H9 (cell line): ENCODE data around the gene HSD17B2. TPM values are rescaled to one million over a fixed set of nuclear protein-coding genes. Genes with fewer than 3 reads are reported as not detected.

ENCODE experiments used
- DNase-seq: peaks from one replicate; pipeline ENCODE4 v3.0.0-alpha.2; 2017
- H2AFZ ChIP-seq: one replicate; pipeline ENCODE4 v1.6.1; 2013; ENCODE audit warnings: mild to moderate bottlenecking, low read length, control low read depth, moderate library complexity
- H2AK5ac ChIP-seq: 2 replicates; pipeline ENCODE4 v1.6.1; 2013; ENCODE audit warnings: low read length, control low read depth, mixed read lengths; ENCODE audit not compliant: insufficient read length
- H2BK120ac ChIP-seq: one replicate; pipeline ENCODE4 v1.6.1; 2013; ENCODE audit warnings: low read depth, mild to moderate bottlenecking, low read length, control low read depth, inconsistent platforms; ENCODE audit not compliant: poor library complexity, severe bottlenecking
- H2BK12ac ChIP-seq: 2 replicates; pipeline ENCODE4 v1.6.1; 2013; ENCODE audit warnings: low read length, control low read depth, mixed read lengths, low read depth; ENCODE audit not compliant: insufficient read length
- H2BK15ac ChIP-seq: 2 replicates; pipeline ENCODE4 v1.6.1; 2013; ENCODE audit warnings: low read depth, low read length, control low read depth
- H2BK20ac ChIP-seq: one replicate; pipeline ENCODE4 v1.6.1; 2013; ENCODE audit warnings: low read depth, mild to moderate bottlenecking, low read length, control low read depth, inconsistent platforms; ENCODE audit not compliant: poor library complexity, severe bottlenecking
- H2BK5ac ChIP-seq: 2 replicates; pipeline ENCODE4 v1.6.1; 2013; ENCODE audit warnings: low read length, control low read depth, mixed read lengths; ENCODE audit not compliant: insufficient read length
- H3K14ac ChIP-seq: 2 replicates; pipeline ENCODE4 v1.6.1; 2013; ENCODE audit warnings: low read length, control low read depth; ENCODE audit not compliant: insufficient read depth
- H3K18ac ChIP-seq: 2 replicates; pipeline ENCODE4 v1.6.1; 2013; ENCODE audit warnings: low read depth, mild to moderate bottlenecking, mixed read lengths, low read length, control low read depth; ENCODE audit not compliant: insufficient read length
- H3K23ac ChIP-seq: 2 replicates; pipeline ENCODE4 v1.6.1; 2013; ENCODE audit warnings: low read length, control low read depth, mixed read lengths, low read depth; ENCODE audit not compliant: insufficient read length
- H3K23me2 ChIP-seq: 2 replicates; pipeline ENCODE4 v1.6.1; 2013; ENCODE audit warnings: low read depth, mild to moderate bottlenecking, mixed read lengths, low read length, control low read depth; ENCODE audit not compliant: insufficient read length, poor library complexity, severe bottlenecking
- H3K27ac ChIP-seq: 2 replicates; pipeline ENCODE4 v1.5.1; 2013; ENCODE audit warnings: low read length, control low read depth, mixed read lengths, low read depth; ENCODE audit not compliant: insufficient read length
- H3K27me3 ChIP-seq: 2 replicates; pipeline ENCODE4 v1.6.1; 2013; ENCODE audit warnings: low read length, control low read depth, inconsistent platforms; ENCODE audit not compliant: insufficient read depth
- H3K4ac ChIP-seq: 2 replicates; pipeline ENCODE4 v1.6.1; 2013; ENCODE audit warnings: low read depth, mild to moderate bottlenecking, control low read depth, inconsistent platforms, low read length, moderate library complexity
- H3K4me1 ChIP-seq: 2 replicates; pipeline ENCODE4 v1.6.1; 2013; ENCODE audit warnings: low read length, control low read depth, inconsistent platforms; ENCODE audit not compliant: insufficient read depth
- H3K4me2 ChIP-seq: 2 replicates; pipeline ENCODE4 v1.6.1; 2013; ENCODE audit warnings: low read length, control low read depth, mixed read lengths; ENCODE audit not compliant: insufficient read length, insufficient read depth
- H3K56ac ChIP-seq: 2 replicates; pipeline ENCODE4 v1.6.1; 2013; ENCODE audit warnings: low read depth, mild to moderate bottlenecking, mixed read lengths, low read length, control low read depth; ENCODE audit not compliant: insufficient read length
- H3K79me1 ChIP-seq: 2 replicates; pipeline ENCODE4 v1.6.1; 2013; ENCODE audit warnings: low read depth, mild to moderate bottlenecking, moderate library complexity, low read length, control low read depth, inconsistent platforms; ENCODE audit not compliant: insufficient read depth, poor library complexity, severe bottlenecking
- H3K79me2 ChIP-seq: 2 replicates; pipeline ENCODE4 v1.6.1; 2013; ENCODE audit warnings: low read length, control low read depth, inconsistent platforms; ENCODE audit not compliant: insufficient read depth
- H3K9ac ChIP-seq: 2 replicates; pipeline ENCODE4 v1.6.1; 2013; ENCODE audit warnings: low read length, control low read depth, mixed read lengths; ENCODE audit not compliant: insufficient read length; ENCODE audit errors: extremely low read depth
- H3K9me3 ChIP-seq: one replicate; pipeline ENCODE4 v1.6.1; 2013; ENCODE audit warnings: low read depth, low read length, inconsistent platforms; ENCODE audit not compliant: control insufficient read depth
- H3T11ph ChIP-seq: one replicate; pipeline ENCODE4 v1.6.1; 2013; ENCODE audit warnings: mild to moderate bottlenecking, low read length, control low read depth, inconsistent platforms
- H4K20me1 ChIP-seq: one replicate; pipeline ENCODE4 v1.6.1; 2013; ENCODE audit not compliant: control insufficient read depth, insufficient read length, insufficient read depth
- H4K5ac ChIP-seq: 2 replicates; pipeline ENCODE4 v1.6.1; 2013; ENCODE audit warnings: low read depth, mild to moderate bottlenecking, mixed read lengths, low read length, control low read depth; ENCODE audit not compliant: insufficient read length
- H4K8ac ChIP-seq: replicated peaks from 2 replicates; pipeline ENCODE4 v1.6.1; 2013; ENCODE audit warnings: low read length, control low read depth, mixed read lengths, low read depth; ENCODE audit not compliant: insufficient read length
- H4K91ac ChIP-seq: 2 replicates; pipeline ENCODE4 v1.6.1; 2013; ENCODE audit warnings: low read depth, mild to moderate bottlenecking, moderate library complexity, mixed read lengths, low read length, control low read depth; ENCODE audit not compliant: insufficient read length
- H3K27ac Mint-ChIP-seq, 3 experiments: 2 replicates in 2 of 3; 3 replicates in 1 of 3; pipeline ENCODE4 v1.8.0; 2020 to 2021; ENCODE audit warnings: mixed read lengths in 3 of 3, mild to moderate bottlenecking in 1 of 3, moderate library complexity in 1 of 3
- H3K27me3 Mint-ChIP-seq: 2 replicates; pipeline ENCODE4 v1.8.0; 2021; ENCODE audit warnings: low read depth, mild to moderate bottlenecking, moderate library complexity, mixed read lengths
- H3K36me3 Mint-ChIP-seq, 3 experiments: 2 replicates in 2 of 3; 3 replicates in 1 of 3; pipeline ENCODE4 v1.8.0; 2020 to 2021; ENCODE audit warnings: low read depth in 3 of 3, mixed read lengths in 3 of 3; ENCODE audit not compliant: insufficient read depth in 1 of 3
- H3K4me1 Mint-ChIP-seq, 2 experiments: 2 replicates each; pipeline ENCODE4 v1.8.0; 2020; ENCODE audit warnings: mixed read lengths in 2 of 2
- H3K4me3 Mint-ChIP-seq, 2 experiments: 2 replicates in 1 of 2; 3 replicates in 1 of 2; pipeline ENCODE4 v1.8.0; 2020 to 2021; ENCODE audit warnings: mild to moderate bottlenecking in 2 of 2, mixed read lengths in 2 of 2, moderate library complexity in 1 of 2
- H3K9me3 Mint-ChIP-seq, 2 experiments: 2 replicates in 1 of 2; 3 replicates in 1 of 2; pipeline ENCODE4 v1.8.0; 2020; ENCODE audit warnings: mild to moderate bottlenecking in 2 of 2, mixed read lengths in 2 of 2, moderate library complexity in 1 of 2
- CTCF ChIP-seq: fragments of 200-600 bp; sonication (generic); conservative IDR thresholded peaks from 3 replicates; pipeline ENCODE4 v1.8.0; 2021; ENCODE audit warnings: antibody characterized with exemption, mild to moderate bottlenecking
- WGBS: extraction: QIAGEN DNeasy Blood & Tissue Kit; methylation state at CpG from one replicate; pipeline ENCODE4 v1.1.7; 2013; ENCODE audit warnings: missing lambda C conversion rate, low lambda C conversion rate, mixed read lengths; ENCODE audit not compliant: insufficient read length; ENCODE audit errors: extremely low coverage; 5-methylcytosine and 5-hydroxymethylcytosine counted together
- total RNA-seq: library from RNA; stranded (reverse); gene quantifications from 2 replicates; pipeline ENCODE4 v1.2.1, GENCODE V29; 2021

HSD17B2 gene
- total RNA-seq, 1 experiment from 2014 or later = not detected

GRCh38 chr16:82017911-82018568 is 17.0 kb upstream of the HSD17B2 start:
- Mint-ChIP-seq H3K4me3 (no peak overlapping the region), H3K36me3 (no peaks in the 10 kb centered on the region), H3K27me3 (peaks cover under 1% of the 10 kb centered on the region), H3K9me3 (peaks cover 3 to 8% of the 10 kb centered on the region in 2 experiments; a peak in 4 of 5 replicates), H3K27ac (no peak overlapping the region), H3K4me1 (no peaks in the 10 kb centered on the region)
- Histone ChIP-seq H2BK120ac (no peak overlapping the region), H2AK5ac (no peak overlapping the region), H3K79me1 (no peaks in the 10 kb centered on the region), H3T11ph (no peak overlapping the region), H2AFZ (no peak overlapping the region), H3K23me2 (no peaks in the 10 kb centered on the region), H3K14ac (no peak overlapping the region), H3K9ac (no peak overlapping the region), H3K4me2 (no peak overlapping the region), H3K23ac (no peak overlapping the region), H2BK5ac (no peak overlapping the region), H4K91ac (no peak overlapping the region), H4K5ac (no peak overlapping the region), H2BK20ac (no peak overlapping the region), H3K79me2 (no peaks in the 10 kb centered on the region), H2BK12ac (no peak overlapping the region), H3K18ac (no peak overlapping the region), H3K4ac (no peak overlapping the region), H2BK15ac (no peak overlapping the region), H3K27ac (no peak overlapping the region), H3K9me3 (no peaks in the 10 kb centered on the region), H4K20me1 (no peaks in the 10 kb centered on the region), H3K27me3 (no peaks in the 10 kb centered on the region), H4K8ac (no peak overlapping the region), H3K56ac (no peak overlapping the region), H3K4me1 (no peaks in the 10 kb centered on the region)
- WGBS = no CpG with 5 or more reads among the region's 6 CpGs
- no peak for TF ChIP-seq CTCF
- DNase-seq = no peak
